Trophoblast cell (in vitro differentiated cells and primary cell): ENCODE results near the gene PAX9.

Experiments
- DNase-seq, 2 donors: peaks; one replicate each; pipeline ENCODE4 v3.0.0-alpha.2; 2016
- H2AFZ ChIP-seq: 2 replicates; pipeline ENCODE4 v1.6.1; 2013; ENCODE audit warnings: low read length, moderate library complexity, mild to moderate bottlenecking; ENCODE audit not compliant: insufficient read depth, poor library complexity
- H2AK5ac ChIP-seq: 2 replicates; pipeline ENCODE4 v1.6.1; 2013; ENCODE audit warnings: mild to moderate bottlenecking, low read length
- H2BK120ac ChIP-seq: 2 replicates; pipeline ENCODE4 v1.6.1; 2013; ENCODE audit warnings: low read length, mild to moderate bottlenecking, moderate library complexity; ENCODE audit not compliant: insufficient read depth, poor library complexity
- H2BK12ac ChIP-seq: 2 replicates; pipeline ENCODE4 v1.6.1; 2013; ENCODE audit warnings: mild to moderate bottlenecking, low read length, moderate library complexity
- H2BK5ac ChIP-seq: 2 replicates; pipeline ENCODE4 v1.6.1; 2013; ENCODE audit warnings: low read length, low read depth, moderate library complexity, mild to moderate bottlenecking; ENCODE audit not compliant: poor library complexity
- H3K14ac ChIP-seq: 2 replicates; pipeline ENCODE4 v1.6.1; 2013; ENCODE audit warnings: mild to moderate bottlenecking, low read length
- H3K18ac ChIP-seq: 2 replicates; pipeline ENCODE4 v1.6.1; 2013; ENCODE audit warnings: mild to moderate bottlenecking, low read length
- H3K23ac ChIP-seq: 2 replicates; pipeline ENCODE4 v1.6.1; 2013; ENCODE audit warnings: low read length
- H3K27ac ChIP-seq: 2 replicates; pipeline ENCODE4 v1.5.1; 2013; ENCODE audit warnings: low read depth, mild to moderate bottlenecking, inconsistent platforms, low read length, moderate library complexity
- H3K27me3 ChIP-seq: 2 replicates; pipeline ENCODE4 v1.6.1; 2013; ENCODE audit warnings: inconsistent platforms, mild to moderate bottlenecking, low read length, moderate library complexity; ENCODE audit not compliant: insufficient read depth
- H3K36me3 ChIP-seq, 2 experiments: 1 replicate in 1 of 2; 2 replicates in 1 of 2; pipeline ENCODE4 v1.6.1; 2013; ENCODE audit warnings: low read length in 2 of 2, mild to moderate bottlenecking in 2 of 2, moderate library complexity in 1 of 2; ENCODE audit not compliant: insufficient read depth in 2 of 2, control insufficient read depth in 1 of 2
- H3K4ac ChIP-seq: 2 replicates; pipeline ENCODE4 v1.6.1; 2013; ENCODE audit warnings: low read depth, mild to moderate bottlenecking, low read length, moderate library complexity
- H3K4me1 ChIP-seq, 2 experiments: 1 replicate in 1 of 2; 2 replicates in 1 of 2; pipeline ENCODE4 v1.6.1; 2013; ENCODE audit warnings: low read length in 2 of 2, mild to moderate bottlenecking in 2 of 2, moderate library complexity in 1 of 2; ENCODE audit not compliant: insufficient read depth in 2 of 2, control insufficient read depth in 1 of 2
- H3K4me2 ChIP-seq: 2 replicates; pipeline ENCODE4 v1.6.1; 2013; ENCODE audit warnings: inconsistent platforms, mild to moderate bottlenecking, low read length, moderate library complexity
- H3K4me3 ChIP-seq: 2 replicates; pipeline ENCODE4 v1.5.1; 2013; ENCODE audit warnings: mild to moderate bottlenecking, low read depth, low read length, inconsistent platforms
- H3K79me1 ChIP-seq: one replicate; pipeline ENCODE4 v1.6.1; 2013; ENCODE audit warnings: low read length
- H3K79me2 ChIP-seq: 2 replicates; pipeline ENCODE4 v1.6.1; 2013; ENCODE audit warnings: low read length, mild to moderate bottlenecking; ENCODE audit not compliant: control insufficient read depth, insufficient read depth, poor library complexity
- H3K9ac ChIP-seq: 2 replicates; pipeline ENCODE4 v1.6.1; 2013; ENCODE audit warnings: mild to moderate bottlenecking, low read length
- H3K9me3 ChIP-seq: 2 replicates; pipeline ENCODE4 v1.6.1; 2013; ENCODE audit warnings: low read depth, mild to moderate bottlenecking, control low read depth, inconsistent platforms, low read length; ENCODE audit not compliant: insufficient read depth
- H4K12ac ChIP-seq: 2 replicates; pipeline ENCODE4 v1.6.1; 2013; ENCODE audit warnings: low read depth, mild to moderate bottlenecking, low read length, moderate library complexity
- H4K8ac ChIP-seq: 2 replicates; pipeline ENCODE4 v1.6.1; 2013; ENCODE audit warnings: low read depth, mild to moderate bottlenecking, low read length, moderate library complexity
- H4K91ac ChIP-seq: one replicate; pipeline ENCODE4 v1.6.1; 2013; ENCODE audit warnings: low read depth, mild to moderate bottlenecking, low read length, moderate library complexity
- WGBS: extraction: QIAGEN DNeasy Blood & Tissue Kit; methylation state at CpG from one replicate; pipeline ENCODE4 v1.1.7; 2013; ENCODE audit warnings: missing lambda C conversion rate; ENCODE audit not compliant: insufficient read length, insufficient coverage; ENCODE audit errors: extremely low coverage; 5-methylcytosine and 5-hydroxymethylcytosine counted together

Gene PAX9

DNA sequence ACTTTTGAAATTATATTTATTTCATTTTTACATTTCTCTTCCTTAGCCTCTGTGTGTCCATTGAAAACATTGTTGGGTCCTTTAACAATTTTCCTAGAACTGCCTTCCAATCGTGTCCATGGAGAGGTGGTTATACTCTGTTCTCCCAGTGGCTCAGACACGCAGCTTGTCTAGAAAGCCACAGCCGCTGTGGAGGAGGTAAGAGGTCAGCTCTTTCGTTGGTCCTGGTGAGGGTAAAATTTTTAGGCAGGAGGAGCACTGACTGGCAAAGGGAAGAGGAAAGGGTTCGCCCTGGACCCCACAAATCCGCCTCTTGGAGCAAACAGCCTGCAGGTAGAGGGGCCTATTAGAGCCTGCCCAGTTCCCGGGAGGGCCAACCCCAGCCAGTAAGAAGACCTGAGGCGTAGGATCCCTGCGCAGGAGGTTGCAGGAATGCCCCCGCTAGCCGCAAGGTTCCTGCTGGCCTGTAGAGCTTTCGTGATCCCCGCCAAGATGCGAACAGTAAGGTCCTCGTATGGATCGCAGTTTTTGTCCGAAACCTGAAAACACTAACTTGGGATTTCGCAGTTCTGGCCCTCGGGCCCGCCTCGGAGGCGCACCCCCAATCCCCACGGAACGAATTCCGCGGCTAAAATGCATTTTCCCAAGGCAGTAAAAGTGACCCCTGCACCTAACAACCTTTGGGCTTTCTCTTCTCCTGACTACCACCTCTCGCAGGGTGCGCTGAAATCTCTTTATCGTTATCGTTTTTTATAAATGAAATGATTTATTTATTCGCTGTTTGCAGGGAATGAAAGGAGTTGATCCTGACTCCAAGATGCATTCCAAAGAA is 7.5 kb upstream of the PAX9 start:
- peaks cover 3% of the 10 kb centered on the region for H3K9me3 ChIP-seq
- WGBS: no CpG with 5 or more reads among the region's 31 CpGs
- no peak overlapping the region for H3K14ac ChIP-seq

DNA sequence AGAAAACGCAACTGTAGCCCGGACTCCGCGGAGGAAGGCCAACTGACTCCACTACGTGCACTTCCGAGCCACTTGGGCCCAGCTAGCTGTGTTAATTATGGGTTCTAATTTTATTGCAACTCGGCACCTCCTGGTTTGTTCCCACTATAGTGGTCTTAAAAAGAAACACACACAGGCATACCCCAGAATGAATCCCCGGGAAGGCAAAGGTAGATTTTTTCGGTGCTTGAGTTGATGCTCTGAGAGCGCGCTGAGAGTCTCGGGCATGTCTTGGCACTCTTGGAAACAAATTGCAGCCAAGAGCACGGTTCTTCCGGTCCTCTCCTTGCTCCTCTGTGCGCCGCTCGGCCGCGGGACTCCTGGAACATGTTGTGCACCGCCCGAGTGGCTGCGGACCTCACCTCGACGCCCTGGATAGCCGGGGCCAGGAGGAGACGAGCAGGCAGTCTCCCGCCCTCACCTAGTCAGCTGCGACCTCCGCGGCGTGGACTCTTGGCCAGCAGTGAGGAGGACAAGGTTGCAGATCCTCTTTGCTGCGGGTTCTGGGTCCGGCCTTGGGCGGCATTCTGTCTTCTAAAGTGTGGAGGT is 6.8 kb upstream of the PAX9 start:
- no peak overlapping the region for H3K4me2 ChIP-seq
- H3K9ac ChIP-seq: no peak overlapping the region
- H3K27me3 ChIP-seq: peaks cover 72% of the 10 kb centered on the region
- H3K79me2 ChIP-seq: no peaks in the 10 kb centered on the region
- peaks cover 5% of the 10 kb centered on the region for H3K9me3 ChIP-seq
- no peak overlapping the region for H4K12ac ChIP-seq
- no peak overlapping the region for H3K4me3 ChIP-seq
- DNase-seq: no peak
- H3K18ac ChIP-seq: no peak overlapping the region
- H2BK5ac ChIP-seq: no peak overlapping the region
- H2AFZ ChIP-seq: no peak overlapping the region
- H2BK12ac ChIP-seq: no peak overlapping the region
- no peak overlapping the region for H3K23ac ChIP-seq
- no peak overlapping the region for H3K4ac ChIP-seq
- no peak overlapping the region for H3K27ac ChIP-seq
- no peak overlapping the region for H2BK120ac ChIP-seq
- H3K79me1 ChIP-seq: no peaks in the 10 kb centered on the region
- H3K14ac ChIP-seq: no peak overlapping the region
- H2AK5ac ChIP-seq: no peak overlapping the region
- H4K8ac ChIP-seq: no peak overlapping the region
- no CpG with 5 or more reads among the region's 34 CpGs for WGBS
- peaks cover 7 to 11% of the 10 kb centered on the region in 2 experiments for H3K4me1 ChIP-seq
- H3K36me3 ChIP-seq: no peaks in the 10 kb centered on the region
- H4K91ac ChIP-seq: no peak overlapping the region

More for the DNA sequence above, 7.5 kb upstream of the PAX9 start:
- Histone ChIP-seq H4K8ac (no peak overlapping the region), H3K4me2 (no peak overlapping the region), H2AK5ac (no peak overlapping the region), H4K91ac (no peak overlapping the region), H3K9ac (no peak overlapping the region), H3K18ac (no peak overlapping the region), H2BK12ac (no peak overlapping the region), H4K12ac (no peak overlapping the region), H2AFZ (no peak overlapping the region), H3K27ac (no peak overlapping the region), H3K4ac (no peak overlapping the region), H3K4me3 (no peak overlapping the region), H3K4me1 (peaks cover 7 to 11% of the 10 kb centered on the region in 2 experiments), H2BK5ac (no peak overlapping the region), H2BK120ac (no peak overlapping the region), H3K36me3 (no peaks in the 10 kb centered on the region), H3K23ac (no peak overlapping the region), H3K79me2 (no peaks in the 10 kb centered on the region), H3K79me1 (no peaks in the 10 kb centered on the region), H3K27me3 (peaks cover 69% of the 10 kb centered on the region)
- no peak for DNase-seq

DNA sequence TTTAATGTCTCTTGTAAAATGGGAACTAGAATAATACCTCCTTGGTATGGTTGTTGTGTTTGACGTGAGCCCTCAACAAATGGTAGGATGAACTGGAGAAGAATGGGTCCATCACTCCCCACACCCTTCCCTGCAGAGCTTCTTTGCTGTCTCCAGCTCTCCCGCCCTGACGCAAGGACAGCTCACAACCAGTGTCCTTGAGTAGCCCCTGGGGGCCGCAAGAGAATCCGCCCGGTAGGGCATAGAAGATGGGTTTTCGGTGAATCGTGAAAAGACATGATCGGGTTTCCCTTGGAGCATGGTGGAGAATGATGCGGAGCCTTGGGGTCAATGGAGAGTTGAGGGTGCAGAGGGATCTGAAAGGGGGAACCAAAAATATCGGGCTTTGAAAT is 6.1 kb upstream of the PAX9 start:
- Histone ChIP-seq H3K27me3 (peaks cover 74% of the 10 kb centered on the region), H3K36me3 (no peaks in the 10 kb centered on the region), H3K4me2 (peak overlapping the region; percentile 67), H3K18ac (no peak overlapping the region), H2AK5ac (no peak overlapping the region), H2AFZ (no peak overlapping the region), H3K27ac (no peak overlapping the region), H2BK120ac (no peak overlapping the region), H2BK5ac (no peak overlapping the region), H4K12ac (no peak overlapping the region), H4K91ac (no peak overlapping the region), H3K9me3 (peaks cover 5% of the 10 kb centered on the region), H3K4ac (no peak overlapping the region), H3K14ac (no peak overlapping the region), H3K9ac (no peak overlapping the region), H3K79me1 (no peaks in the 10 kb centered on the region), H2BK12ac (no peak overlapping the region), H3K4me3 (no peak overlapping the region), H3K79me2 (no peaks in the 10 kb centered on the region), H3K4me1 (peaks cover 7 to 11% of the 10 kb centered on the region in 2 experiments), H3K23ac (no peak overlapping the region), H4K8ac (no peak overlapping the region)
- no peak for DNase-seq
- WGBS: no CpG with 5 or more reads among the region's 11 CpGs

DNA sequence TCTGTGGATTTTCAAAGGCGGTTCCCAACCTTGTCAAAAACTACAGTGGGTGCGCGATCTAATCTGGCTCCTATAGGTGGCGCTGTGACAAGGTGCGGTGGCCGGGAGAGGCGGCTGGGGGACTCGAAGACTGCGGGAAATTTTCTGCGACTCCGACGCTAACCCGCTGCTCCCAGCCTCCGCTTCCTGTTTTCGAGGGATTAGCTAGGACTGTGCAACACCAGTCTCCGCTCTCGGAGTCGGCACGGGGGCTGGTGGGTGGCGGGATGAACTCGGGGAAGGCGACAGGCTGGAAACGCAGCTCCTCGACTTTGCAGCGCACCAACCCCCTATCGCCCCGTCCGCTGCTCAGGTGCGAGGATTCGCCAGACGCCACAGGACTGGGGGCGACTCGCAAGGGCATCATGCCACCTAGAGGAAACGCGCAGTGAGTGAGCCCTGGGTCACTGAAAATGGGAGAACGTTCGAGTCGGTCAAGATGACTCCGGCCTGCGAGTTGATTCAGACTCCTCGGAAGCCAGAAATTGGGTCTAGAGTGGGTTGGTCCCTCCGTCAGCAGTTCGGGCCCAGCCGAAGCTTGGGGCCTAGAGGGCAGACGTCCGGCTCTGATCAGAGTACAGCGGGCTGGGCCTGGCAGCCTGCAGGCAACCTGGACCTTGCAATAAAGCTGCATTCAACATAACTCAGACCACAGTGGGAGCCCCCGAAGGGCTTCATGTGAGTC is 5.5 kb upstream of the PAX9 start:
- DNase-seq: no peak
- no CpG with 5 or more reads among the region's 48 CpGs for WGBS
- H4K91ac ChIP-seq: no peak overlapping the region
- H2AFZ ChIP-seq: peak overlapping the region; percentile 45
- peak overlapping the region; percentile 54 for H3K4me3 ChIP-seq
- H3K9me3 ChIP-seq: peaks cover 9% of the 10 kb centered on the region
- H3K79me2 ChIP-seq: no peaks in the 10 kb centered on the region
- no peak overlapping the region for H2BK5ac ChIP-seq
- no peak overlapping the region for H4K12ac ChIP-seq
- H3K27me3 ChIP-seq: peaks cover 78% of the 10 kb centered on the region
- H3K14ac ChIP-seq: no peak overlapping the region
- H3K4me2 ChIP-seq: peak overlapping the region; percentile 67
- H3K27ac ChIP-seq: no peak overlapping the region
- H4K8ac ChIP-seq: no peak overlapping the region
- no peak overlapping the region for H3K4ac ChIP-seq
- no peaks in the 10 kb centered on the region for H3K36me3 ChIP-seq
- no peaks in the 10 kb centered on the region for H3K79me1 ChIP-seq
- H2BK12ac ChIP-seq: no peak overlapping the region
- no peak overlapping the region for H3K18ac ChIP-seq
- peaks cover 10 to 14% of the 10 kb centered on the region in 2 experiments for H3K4me1 ChIP-seq
- no peak overlapping the region for H3K9ac ChIP-seq
- H2AK5ac ChIP-seq: no peak overlapping the region
- H3K23ac ChIP-seq: no peak overlapping the region
- no peak overlapping the region for H2BK120ac ChIP-seq
